HG02970 (cell line): ENCODE results near the gene ECHS1.

ENCODE experiments used
- ATAC-seq: cut with Tn5 transposase; IDR thresholded peaks from one replicate; pipeline ENCODE4 v1.9.1; 2021; ENCODE audit warnings: mild to moderate bottlenecking, moderate library complexity, moderate number of reproducible peaks; ENCODE audit not compliant: unreplicated experiment, low FRiP score

The ECHS1 gene

GRCh38 chr10:133361227-133361626 lies 11.9 kb downstream of the ECHS1 start:
- no peak for ATAC-seq

GRCh38 chr10:133359972-133360610 lies 13.1 kb downstream of the ECHS1 start:
- ATAC-seq = no peak

- ATAC-seq = no peak
Measured at GRCh38 chr10:133359554-133359971, 13.6 kb downstream of the ECHS1 start.

GRCh38 chr10:133358925-133359310 lies 14.2 kb downstream of the ECHS1 start:
- no peak for ATAC-seq

GRCh38 chr10:133358162-133358924 lies 14.8 kb downstream of the ECHS1 start:
- no peak for ATAC-seq

- no peak for ATAC-seq
Measured at GRCh38 chr10:133357285-133358161, 15.6 kb downstream of the ECHS1 start, which contains the start of gene FUOM. FUOM (minus strand) TSS chr10:133358019; CDS start chr10:133358007, 12 bp downstream.

- no peak for ATAC-seq
Measured at GRCh38 chr10:133356549-133357284, 16.4 kb downstream of the ECHS1 start.

GRCh38 chr10:133355991-133356390 lies 17.2 kb downstream of the ECHS1 start:
- no peak for ATAC-seq

- no peak for ATAC-seq
Measured at GRCh38 chr10:133355266-133355665, 17.9 kb downstream of the ECHS1 start.

GRCh38 chr10:133354672-133355240 lies 18.4 kb downstream of the ECHS1 start:
- no peak for ATAC-seq

- no peak for ATAC-seq
Measured at GRCh38 chr10:133353988-133354605, 19.1 kb downstream of the ECHS1 start.

- no peak for ATAC-seq
Measured at GRCh38 chr10:133353202-133353959, 19.8 kb downstream of the ECHS1 start.

- ATAC-seq = no peak
Measured at GRCh38 chr10:133351408-133352318, 21.5 kb downstream of the ECHS1 start.

GRCh38 chr10:133350950-133351329 lies 22.2 kb downstream of the ECHS1 start:
- no peak for ATAC-seq

- no peak for ATAC-seq
Measured at GRCh38 chr10:133350283-133350949, 22.7 kb downstream of the ECHS1 start.

- ATAC-seq = no peak
Measured at GRCh38 chr10:133349577-133350011, 23.6 kb downstream of the ECHS1 start.

- no peak for ATAC-seq
Measured at GRCh38 chr10:133349160-133349568, 24.0 kb downstream of the ECHS1 start.
